Measurements from ENCODE around the gene ZNF497.

ZNF497 gene

GRCh38 chr19:58386576-58387337 lies 24.2 kb upstream of the ZNF497 start, which contains the start of gene RPS5 (continued):
- TF ChIP-seq ZNF791 (tag by site-specific recombination; IDR thresholded peaks at IDR 0.05) (no peak), ZNF174 (tag by site-specific recombination; IDR thresholded peaks at IDR 0.05) (no peak), YY1 (tag by site-specific recombination; IDR thresholded peaks at IDR 0.05) (peak; percentile 62), ZNF335 (tag by site-specific recombination; conservative IDR thresholded peaks at IDR 0.05) (peak; percentile 99), ZNF837 (tag by site-specific recombination; IDR thresholded peaks at IDR 0.05) (no peak), ZNF596 (tag by site-specific recombination; IDR thresholded peaks at IDR 0.05) (no peak), ZNF266 (tag by site-specific recombination; IDR thresholded peaks at IDR 0.05; ENCODE audit: low read depth) (no peak), ZNF433 (tag by site-specific recombination; IDR thresholded peaks at IDR 0.05; ENCODE audit: low read depth) (no peak), ZNF843 (tag by site-specific recombination; IDR thresholded peaks at IDR 0.05) (peak; percentile 52; the same call in 1 of the 2 replicates), MYNN (tag by site-specific recombination; IDR thresholded peaks at IDR 0.05; ENCODE audit: borderline replicate concordance) (no peak; the same call in 1 of the 2 replicates), ZNF221 (tag by site-specific recombination; IDR thresholded peaks at IDR 0.05; ENCODE audit: borderline replicate concordance) (no peak), ZNF513 (tag by site-specific recombination; IDR thresholded peaks at IDR 0.05) (no peak), ZBTB10 (tag by site-specific recombination; IDR thresholded peaks at IDR 0.05) (peak; percentile 75), ZNF560 (tag by site-specific recombination; IDR thresholded peaks at IDR 0.05; ENCODE audit: borderline replicate concordance) (no peak), ZNF658 (tag by site-specific recombination; IDR thresholded peaks at IDR 0.05) (no peak), ZFHX2 (tag by site-specific recombination; conservative IDR thresholded peaks at IDR 0.05) (0 out of 2 replicates have a peak, but pooled peaks have one; percentile 15), ZNF292 (tag by site-specific recombination; IDR thresholded peaks at IDR 0.05; ENCODE audit: borderline replicate concordance, low read depth) (no peak), ZNF146 (tag by site-specific recombination; IDR thresholded peaks at IDR 0.05) (no peak), ZBTB11 (tag by site-specific recombination; conservative IDR thresholded peaks at IDR 0.05; ENCODE audit: low read depth) (peak; percentile 88), SCRT1 (tag by site-specific recombination; IDR thresholded peaks at IDR 0.05; ENCODE audit: borderline replicate concordance) (no peak), ZNF558 (tag by site-specific recombination; IDR thresholded peaks at IDR 0.05) (no peak), ZNF626 (tag by site-specific recombination; IDR thresholded peaks at IDR 0.05) (no peak), ZNF324 (tag by site-specific recombination; IDR thresholded peaks at IDR 0.05) (peak; percentile 30; the same call in 1 of the 2 replicates), ZNF239 (tag by site-specific recombination; IDR thresholded peaks at IDR 0.05) (no peak), HIC1 (tag by site-specific recombination; IDR thresholded peaks at IDR 0.05) (peak; percentile 88), ZNF112 (tag by site-specific recombination; IDR thresholded peaks at IDR 0.05) (no peak), ZNF302 (tag by site-specific recombination; IDR thresholded peaks at IDR 0.05; ENCODE audit: low read depth) (no peak), ZNF747 (tag by site-specific recombination; IDR thresholded peaks at IDR 0.05) (no peak), YY2 (tag by site-specific recombination; IDR thresholded peaks at IDR 0.05) (no peak), ZNF624 (tag by site-specific recombination; IDR thresholded peaks at IDR 0.05) (no peak)
